Fibroblast of the conjunctiva (primary cell): ENCODE results near the gene CETN2.
"Not testable (repeated sequence)": the region's sequence is repeated elsewhere in the genome, so short reads cannot be mapped to it uniquely, and the experiment has no call there.

Experiments used
- DNase-seq: peaks from one replicate; pipeline ENCODE4 v3.0.0-alpha.2; 2010; ENCODE audit warnings: low read depth

Gene CETN2

DNA sequence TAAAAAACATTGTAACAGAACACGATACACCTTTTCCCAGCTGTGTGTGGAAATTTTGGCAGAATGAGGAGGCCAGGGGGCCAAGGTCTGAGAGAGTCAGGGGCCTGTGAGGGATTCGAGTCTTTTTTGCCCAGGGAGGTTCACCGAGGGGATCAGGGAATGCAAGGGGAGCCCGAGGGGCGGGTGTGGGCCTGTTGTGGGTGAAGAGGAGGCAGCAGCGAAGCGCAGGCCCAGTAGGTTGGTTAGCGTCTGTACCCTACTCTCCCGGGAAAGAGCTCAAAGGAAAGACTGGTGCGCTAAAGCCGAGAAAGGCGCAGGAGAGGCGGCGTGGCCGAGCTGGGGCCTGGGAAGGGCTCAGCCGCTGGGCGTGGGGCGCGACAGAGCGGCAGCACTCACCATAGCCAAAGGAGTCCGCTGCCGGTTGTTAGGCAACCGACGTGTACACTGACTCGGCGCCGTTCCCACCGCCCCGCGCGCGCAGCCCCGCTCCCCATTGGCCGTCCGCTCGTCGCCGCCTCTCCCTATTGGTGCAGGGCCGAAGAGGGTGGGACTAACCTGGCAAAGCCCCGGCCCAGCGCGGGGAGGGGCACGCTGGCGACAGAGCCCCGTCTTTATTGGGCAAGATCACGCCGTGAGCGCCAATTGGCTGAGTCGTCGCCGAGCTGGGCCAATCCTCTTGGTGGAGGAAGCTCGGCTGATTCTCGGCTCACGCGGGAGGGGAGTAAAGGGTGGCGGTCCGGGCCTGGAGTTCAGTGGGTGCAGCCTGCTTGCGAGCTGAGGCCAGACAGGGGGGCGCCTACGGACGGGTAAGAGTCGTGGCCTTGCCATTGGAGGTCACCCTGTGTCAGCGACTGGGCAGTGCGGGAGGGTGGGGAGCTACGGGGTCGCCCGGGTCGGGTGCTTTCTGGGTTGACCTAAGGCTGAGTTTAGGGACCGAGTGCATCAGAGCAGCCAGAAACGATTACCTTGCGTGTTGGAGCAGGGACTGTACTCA, at the start of gene CETN2, which contains the start of gene NSDHL:
TSS of gene CETN2 (minus strand) at position 446 of the 994 bp plus-strand sequence. CDS start at position 399, 47 bp downstream.
TSS of gene NSDHL (plus strand) at position 752 of the 994 bp plus-strand sequence. CDS start 15,262 bp downstream, outside the sequence.
- DNase-seq = peak; percentile 90

DNA sequence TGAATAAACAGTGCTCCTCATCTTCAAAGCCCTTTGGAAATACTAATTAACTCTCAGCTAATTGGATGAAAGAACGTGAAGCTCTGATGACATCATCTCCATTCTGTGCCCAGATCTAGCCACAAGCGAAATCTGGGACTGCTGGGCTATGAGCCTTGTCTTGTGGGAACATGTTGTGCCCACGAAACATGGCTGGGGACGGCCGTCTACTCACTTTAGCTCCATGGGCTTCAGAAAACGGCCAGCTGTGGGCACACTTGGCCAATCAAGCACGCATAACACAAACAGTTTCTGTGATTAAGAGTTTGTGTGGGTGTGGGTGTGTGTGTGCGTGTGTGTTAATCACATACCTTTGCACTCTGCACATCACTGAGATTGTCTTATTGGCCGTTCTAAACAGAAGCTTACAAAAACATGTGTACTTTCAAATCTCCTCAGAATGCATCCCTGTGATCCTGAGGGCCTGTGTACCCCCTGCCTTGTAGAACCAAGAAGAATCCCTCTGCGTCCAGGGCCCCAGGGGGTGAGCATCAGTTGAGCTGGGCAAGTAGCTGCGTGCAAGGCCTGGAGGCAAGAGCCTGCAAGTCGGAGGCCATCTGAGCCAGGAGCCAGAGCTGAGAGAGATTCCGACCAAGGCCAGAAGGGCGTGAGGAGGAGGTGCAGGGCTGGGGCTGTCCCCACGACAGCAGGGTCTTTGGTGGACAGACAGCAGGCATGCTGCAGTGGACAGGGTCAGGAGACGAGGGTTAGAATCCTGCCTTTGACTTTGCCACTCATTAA, 48.6 kb upstream of the CETN2 start:
- no peak for DNase-seq

DNA sequence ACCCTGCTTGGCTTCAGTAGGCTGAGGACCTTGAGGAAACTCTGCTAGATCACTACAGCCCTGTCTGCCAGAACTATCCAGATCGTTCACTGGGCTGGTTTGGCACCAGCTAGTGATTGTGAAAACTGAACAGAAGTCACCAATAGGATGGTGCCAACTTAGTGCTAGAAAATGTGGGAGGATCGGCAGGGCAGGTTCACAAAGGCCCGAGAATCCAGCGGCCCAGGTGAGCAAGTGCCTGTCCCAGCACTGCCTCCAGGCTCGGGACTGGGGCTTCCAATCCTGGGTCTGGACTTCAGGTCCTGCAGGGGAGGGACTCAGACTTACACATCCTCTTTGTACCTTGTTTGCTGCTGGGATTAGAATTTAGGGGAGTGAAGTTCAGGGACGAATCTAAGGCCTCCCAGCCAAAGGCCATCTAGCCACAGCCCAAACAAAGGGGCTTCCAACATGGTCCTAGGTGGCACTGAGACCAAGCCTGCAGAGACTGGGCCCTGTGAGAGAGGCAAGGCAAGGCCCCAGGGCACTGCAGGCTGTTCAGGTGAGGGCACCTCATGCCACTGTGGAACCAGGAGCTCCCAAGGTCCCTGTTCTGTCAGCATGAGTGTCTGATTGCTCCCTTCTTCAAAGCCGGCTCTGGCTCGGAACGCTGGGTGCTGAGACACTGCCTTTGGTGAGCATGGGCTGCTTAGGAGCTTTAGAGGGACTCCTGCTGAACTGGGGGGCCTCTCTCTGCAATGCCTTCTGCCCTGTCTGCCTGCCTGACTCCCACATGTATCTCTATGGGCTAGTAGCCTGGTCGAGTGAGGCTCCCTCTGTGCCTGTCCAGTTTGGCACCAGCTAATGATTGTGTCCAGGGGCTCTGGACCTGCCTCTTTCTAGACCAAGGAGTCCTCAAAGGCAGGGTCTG, 46.6 kb upstream of the CETN2 start:
- DNase-seq = no peak

DNA sequence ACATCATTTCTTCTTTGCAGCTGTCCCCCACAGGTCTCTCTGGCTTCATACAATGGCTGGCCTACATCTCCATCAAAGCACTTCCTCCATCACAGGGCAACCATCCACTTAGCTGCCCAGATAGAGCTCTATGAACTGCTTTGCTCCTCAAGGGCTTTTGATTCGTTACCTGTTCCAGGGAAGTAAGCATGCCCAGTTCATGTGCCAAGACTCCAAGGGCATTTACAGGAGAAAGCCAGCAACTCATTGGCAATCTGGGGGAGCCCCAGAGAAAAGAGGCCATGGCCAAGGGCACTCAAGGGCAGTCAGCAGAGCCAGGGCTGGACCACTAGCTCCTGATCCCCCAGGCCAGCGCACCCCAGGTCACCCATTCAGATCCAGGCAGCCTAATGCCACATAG, 42.8 kb upstream of the CETN2 start:
- DNase-seq = no peak

- no peak for DNase-seq
Measured at GRCh38 chrX:152872522-152872921, 42.0 kb upstream of the CETN2 start.

- DNase-seq = no peak
Measured at GRCh38 chrX:152871260-152871659, 40.7 kb upstream of the CETN2 start.

- DNase-seq = no peak
Measured at GRCh38 chrX:152869972-152870371, 39.4 kb upstream of the CETN2 start.

DNA sequence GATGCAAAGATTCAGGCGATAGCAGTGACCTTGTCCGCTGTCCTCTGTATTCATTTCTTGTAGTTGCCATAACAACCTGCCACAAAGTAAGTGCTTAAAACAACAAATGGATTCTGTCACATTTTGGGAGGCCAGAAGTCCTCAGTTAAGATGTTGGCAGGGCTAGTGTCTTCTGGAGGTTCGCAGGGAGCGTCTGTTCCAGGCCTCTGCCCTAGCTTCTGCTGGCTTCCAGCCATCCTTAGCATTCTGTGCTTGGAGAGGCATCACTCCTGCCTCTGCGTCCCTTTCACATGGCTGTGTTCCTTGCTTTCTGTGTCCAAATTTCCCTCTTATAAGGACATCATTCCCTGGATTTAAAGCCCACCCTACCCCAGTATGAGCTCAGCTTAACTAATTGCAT, 35.8 kb upstream of the CETN2 start:
- DNase-seq = no peak

DNA sequence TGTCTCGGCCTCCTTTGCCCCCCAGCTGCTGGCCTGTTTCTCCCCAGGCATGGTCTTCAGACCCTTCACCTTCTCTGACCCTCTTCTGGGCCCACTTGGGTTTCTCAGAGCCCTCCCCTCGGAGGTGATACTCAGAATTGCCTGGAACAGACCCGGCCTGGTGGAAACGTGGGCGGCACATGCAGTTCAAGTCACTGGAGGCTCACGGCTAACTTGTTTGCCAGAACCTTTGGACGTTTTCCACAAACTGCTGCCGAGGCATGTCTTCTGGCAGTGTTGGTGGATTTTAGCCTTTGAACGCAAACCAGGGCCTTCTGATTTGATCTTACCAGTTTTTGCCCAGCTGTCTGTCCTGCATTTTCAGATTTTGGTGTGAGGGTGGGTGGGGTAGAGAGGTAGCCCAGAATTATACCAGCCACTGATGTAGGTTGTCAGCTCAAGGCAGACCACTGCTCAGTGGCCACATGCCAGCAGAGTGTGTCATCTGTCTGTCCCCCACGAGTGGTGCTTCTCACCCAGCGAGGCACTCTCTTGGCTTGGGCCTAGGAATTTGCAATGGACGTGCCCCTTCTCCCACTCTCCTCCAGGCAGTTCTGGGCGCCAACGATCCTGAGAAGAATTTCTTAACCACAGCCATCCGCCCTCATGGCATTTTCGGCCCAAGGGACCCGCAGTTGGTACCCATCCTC, 34.8 kb upstream of the CETN2 start:
- no peak for DNase-seq

- no peak for DNase-seq
Measured at GRCh38 chrX:152861826-152862225, 31.3 kb upstream of the CETN2 start.

- peak; percentile 12 for DNase-seq
Measured at GRCh38 chrX:152861116-152861515, 30.6 kb upstream of the CETN2 start.

GRCh38 chrX:152853986-152854385, 23.4 kb upstream of the CETN2 start:
- DNase-seq = no peak

DNA sequence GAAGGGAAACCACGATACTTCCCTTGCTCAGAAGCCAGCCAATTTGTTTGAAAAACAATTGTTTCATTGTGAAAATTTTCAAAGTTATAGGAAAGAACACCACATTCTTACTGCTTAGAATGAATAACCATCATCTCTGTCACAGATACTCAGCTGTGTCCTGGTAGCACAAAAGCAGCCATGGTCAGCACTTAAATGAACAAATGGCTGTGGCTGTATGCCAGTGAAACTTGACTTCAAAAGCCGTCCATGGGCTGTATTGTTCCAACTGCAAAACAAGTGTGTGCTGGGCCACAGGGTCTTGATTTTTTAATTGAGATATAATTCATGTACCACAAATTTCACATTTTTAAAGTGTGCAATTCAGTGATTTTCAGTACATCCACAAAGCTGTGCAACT, 19.9 kb upstream of the CETN2 start:
- no peak for DNase-seq

GRCh38 chrX:152847281-152847680, 16.7 kb upstream of the CETN2 start:
- DNase-seq = no peak

GRCh38 chrX:152845618-152846240, 15.2 kb upstream of the CETN2 start:
- DNase-seq = no peak

DNA sequence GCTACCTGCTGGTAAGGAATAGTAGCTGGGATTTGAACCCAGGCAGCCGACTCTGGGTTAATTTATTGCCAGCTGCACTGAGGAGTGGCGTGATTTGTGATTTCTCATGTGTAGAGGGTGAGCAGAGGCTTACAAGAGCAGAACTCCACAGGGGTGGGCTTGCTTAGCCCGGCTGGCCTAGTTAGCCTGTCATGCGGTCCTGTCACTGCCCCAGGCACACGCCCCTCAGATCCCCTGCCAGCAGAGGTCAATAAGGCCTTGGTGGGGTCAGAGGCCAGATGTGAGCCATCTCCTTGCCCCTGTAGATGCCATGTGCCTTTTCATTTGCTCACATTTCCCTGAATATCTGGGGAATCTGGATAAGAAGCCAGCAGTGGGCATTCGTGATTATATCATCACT, 13.7 kb upstream of the CETN2 start:
- DNase-seq = no peak

GRCh38 chrX:152843852-152844251, 13.3 kb upstream of the CETN2 start:
- DNase-seq = no peak

DNA sequence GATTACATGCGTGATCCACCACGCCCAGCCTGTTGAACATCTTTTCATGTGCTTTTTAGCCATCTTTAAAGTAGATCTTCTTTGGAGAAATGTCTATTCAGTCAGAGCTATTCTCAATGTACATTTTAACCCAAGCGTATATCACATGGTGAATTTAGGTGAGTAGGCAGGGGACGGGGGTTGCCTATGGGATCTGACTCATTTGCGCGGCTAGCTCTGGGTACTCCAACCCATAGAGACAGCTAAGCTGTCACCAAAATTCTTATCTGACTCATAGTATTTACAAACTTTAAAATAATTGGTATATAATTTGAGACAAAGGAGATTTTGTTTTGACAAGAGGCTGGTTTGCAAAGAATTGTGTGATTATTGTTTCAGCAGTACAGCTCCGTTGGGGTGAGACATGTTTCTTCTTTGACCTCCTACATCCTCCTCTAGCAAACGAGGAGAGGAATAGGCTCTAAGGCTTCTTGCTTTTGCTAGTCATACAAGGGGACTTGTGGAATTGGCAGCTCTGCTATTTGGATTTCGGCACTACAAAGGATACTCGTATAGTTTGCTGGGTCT, 12.3 kb upstream of the CETN2 start:
- DNase-seq = no peak

DNA sequence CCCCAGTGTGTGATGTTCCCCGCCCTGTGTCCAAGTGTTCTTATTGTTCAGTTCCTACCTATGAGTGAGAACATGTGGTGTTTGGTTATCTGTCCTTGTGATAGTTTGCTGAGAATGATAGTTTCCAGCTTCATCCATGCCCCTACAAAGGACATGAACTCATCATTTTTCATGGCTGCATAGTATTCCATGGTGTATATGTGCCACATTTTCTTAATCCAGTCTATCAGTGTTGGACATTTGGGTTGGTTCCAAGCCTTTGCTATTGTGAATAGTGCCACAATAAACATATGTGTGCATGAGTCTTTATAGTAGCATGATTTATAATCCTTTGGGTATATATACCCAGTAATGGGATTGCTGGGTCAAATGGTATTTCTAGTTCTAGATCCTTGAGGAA, 4.9 kb upstream of the CETN2 start:
- DNase-seq = not testable (repeated sequence)

DNA sequence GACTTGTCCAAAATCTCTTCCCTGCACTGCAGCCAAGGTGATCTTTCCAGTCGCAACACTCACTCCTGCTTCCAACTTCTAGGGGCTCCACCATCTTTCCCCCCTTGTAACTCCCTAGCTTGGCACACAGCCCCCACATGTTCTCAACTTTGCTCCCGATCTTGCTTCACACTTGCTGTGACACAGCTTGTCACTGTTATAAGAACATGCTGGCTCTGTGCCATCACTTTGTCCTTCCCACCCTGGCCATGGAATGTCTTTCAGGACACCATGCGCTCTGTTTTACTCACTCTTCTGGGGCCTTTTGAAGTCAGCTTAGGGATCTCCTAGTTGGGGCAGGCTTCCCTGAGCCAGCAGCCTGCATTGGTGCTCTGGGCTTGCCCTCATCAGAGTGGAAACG, 2.8 kb upstream of the CETN2 start:
- DNase-seq = no peak
